K562 (cell line): ENCODE measurements around the gene ADIPOR2. TPM values are rescaled to one million over a fixed set of nuclear protein-coding genes. Genes with fewer than 3 reads are reported as not detected.

Experiments used
- ATAC-seq: fragments of 200-7000 bp; cut with Tn5 transposase; 3 replicates; pipeline ENCODE4 v1.9.1; 2020; ENCODE audit warnings: moderate library complexity
- BruUV-seq: library from RNA; stranded (reverse); fragments of 400-500 nt; replicated peaks from 2 replicates; lab custom pipeline; 2021; lab: Mats Ljungman, UMichigan
- CTCF ChIA-PET: fragments of 300-600 bp; formaldehyde crosslinking; extraction: SDS; loops from one replicate; lab custom pipeline; 2021; ENCODE audit warnings: low intra/inter-chr PET ratio; lab: Yijun Ruan, JAX
- POLR2A ChIA-PET: fragments of 300-600, 350-650 bp; sonication (Branson Sonifier 250); formaldehyde crosslinking; extraction: SDS; loops from one replicate; lab custom pipeline; 2021; ENCODE audit warnings: antibody characterized with exemption, inconsistent platforms; lab: Yijun Ruan, JAX
- DNase-seq, 4 experiments: peaks; one replicate each; pipeline versions ENCODE4 v3.0.0 to v3.0.0-alpha.2; 2011 to 2018; ENCODE audit warnings: low spot score in 3 of 4, mixed read lengths in 3 of 4; ENCODE audit errors: extremely low read depth in 1 of 4
- FAIRE-seq: peaks from 2 replicates; lab custom pipeline; 2011; peaks lifted over from hg19 to GRCh38; lab: Jason Lieb, UNC
- H2AFZ ChIP-seq: 2 replicates; pipeline ENCODE4 v1.6.0; 2011; ENCODE audit warnings: low read depth, low read length, control low read depth, inconsistent platforms
- H3K27ac ChIP-seq: fragments of 200-600 bp; 3 replicates; pipeline ENCODE4 v1.8.0; 2011; ENCODE audit warnings: low read depth, mild to moderate bottlenecking, control low read depth, inconsistent platforms, low read length, moderate library complexity, mixed read lengths; ENCODE audit errors: extremely low read depth
- H3K27me3 ChIP-seq, 2 experiments: fragments of 300-600 bp in 1 of 2; 2 replicates in 1 of 2; 3 replicates in 1 of 2; pipeline versions ENCODE4 v1.6.0 to v1.8.0; 2011; ENCODE audit warnings: inconsistent platforms in 2 of 2, low read length in 2 of 2, mild to moderate bottlenecking in 1 of 2, mixed read lengths in 1 of 2, moderate library complexity in 1 of 2; ENCODE audit not compliant: control insufficient read depth in 2 of 2, insufficient read depth in 2 of 2
- H3K36me3 ChIP-seq: fragments of 300-600 bp; 3 replicates; pipeline ENCODE4 v1.8.0; 2011; ENCODE audit warnings: mild to moderate bottlenecking, low read length, inconsistent platforms; ENCODE audit not compliant: control insufficient read depth, insufficient read depth
- H3K4me1 ChIP-seq, 2 experiments: fragments of 200-600 bp in 1 of 2; replicated peaks in 1 of 2; 2 replicates in 1 of 2; 3 replicates in 1 of 2; pipeline versions ENCODE4 v1.5.1 to v1.8.0; 2011; ENCODE audit warnings: inconsistent platforms in 2 of 2, low read length in 2 of 2, mild to moderate bottlenecking in 1 of 2, mixed read lengths in 1 of 2, moderate library complexity in 1 of 2; ENCODE audit not compliant: control insufficient read depth in 2 of 2, insufficient read depth in 2 of 2
- H3K4me2 ChIP-seq: 2 replicates; pipeline ENCODE4 v1.6.1; 2011; ENCODE audit warnings: low read length, control low read depth, inconsistent platforms, mixed read lengths; ENCODE audit not compliant: insufficient read depth
- H3K4me3 ChIP-seq: fragments of 200-600 bp; sonication (generic), shearing (Covaris generic); 2 replicates; pipeline ENCODE4 v1.5.1; 2016; ENCODE audit warnings: control low read depth, inconsistent platforms
- H3K79me2 ChIP-seq: fragments of 200-600 bp; 3 replicates; pipeline ENCODE4 v1.8.0; 2011; ENCODE audit warnings: low read length, inconsistent platforms; ENCODE audit not compliant: control insufficient read depth, insufficient read depth
- H3K9ac ChIP-seq, 2 experiments: 2 replicates each; pipeline versions ENCODE4 v1.6.0 to v1.6.1; 2011; ENCODE audit warnings: low read depth in 2 of 2, low read length in 2 of 2, control low read depth in 1 of 2, inconsistent platforms in 1 of 2, mild to moderate bottlenecking in 1 of 2, mixed read lengths in 1 of 2; ENCODE audit not compliant: insufficient read depth in 1 of 2
- H3K9me1 ChIP-seq: one replicate; pipeline ENCODE4 v1.6.0; 2011; ENCODE audit warnings: inconsistent platforms, mild to moderate bottlenecking, low read length, moderate library complexity; ENCODE audit not compliant: control insufficient read depth, insufficient read depth
- H3K9me3 ChIP-seq: replicated peaks from 2 replicates; pipeline ENCODE4 v1.5.1; 2011; ENCODE audit warnings: low read depth, low read length, inconsistent platforms; ENCODE audit not compliant: control insufficient read depth, insufficient read depth
- H4K20me1 ChIP-seq: replicated peaks from 2 replicates; pipeline ENCODE4 v1.6.1; 2011; ENCODE audit warnings: low read length, inconsistent platforms, mixed read lengths; ENCODE audit not compliant: control insufficient read depth, insufficient read depth
- EGR1 ChIP-seq: fragments of 450-650 bp; conservative IDR thresholded peaks from 2 replicates; pipeline ENCODE4 v1.6.1; 2017; ENCODE audit warnings: mild to moderate bottlenecking
- FOXJ3 ChIP-seq: sonication (generic); formaldehyde crosslinking; IDR thresholded peaks from 2 replicates; pipeline ENCODE4 v1.4.0; 2020; ENCODE audit warnings: mild to moderate bottlenecking, missing genetic modification reagents
- MAFF ChIP-seq: IDR thresholded peaks from 2 replicates; pipeline ENCODE4 v1.6.1; 2012; ENCODE audit warnings: low read length, improper control_type of control experiment
- MCM7 ChIP-seq, 2 experiments: fragments of 450-650 bp; IDR thresholded peaks; 2 replicates each; pipeline ENCODE4 v1.6.1; 2016 to 2018
- MEF2D ChIP-seq: conservative IDR thresholded peaks from 2 replicates; pipeline ENCODE4 v1.6.1; 2016; ENCODE audit warnings: low read depth, missing genetic modification characterization, missing compliant biosample characterization
- MYBL2 ChIP-seq, 2 experiments: fragments of 450-650 bp in 1 of 2; sonication (generic) in 1 of 2; formaldehyde crosslinking in 1 of 2; IDR thresholded peaks; 2 replicates each; pipeline versions ENCODE4 v1.6.1 to v1.8.1; 2017 to 2022; ENCODE audit warnings: borderline replicate concordance in 1 of 2, inconsistent platforms in 1 of 2, low read depth in 1 of 2, mild to moderate bottlenecking in 1 of 2, missing genetic modification reagents in 1 of 2, moderate library complexity in 1 of 2
- NFRKB ChIP-seq: fragments of 450-650 bp; IDR thresholded peaks from 2 replicates; pipeline ENCODE4 v1.6.1; 2016; ENCODE audit warnings: low read depth
- SAFB ChIP-seq: fragments of 200-400 bp; formaldehyde crosslinking; IDR thresholded peaks from 2 replicates; pipeline ENCODE4 v1.6.1; 2017; ENCODE audit warnings: low read depth, low read length, borderline replicate concordance
- ZMIZ1 ChIP-seq, 2 experiments: fragments of 150-350 bp in 1 of 2; IDR thresholded peaks; 2 replicates each; pipeline ENCODE4 v1.6.1; 2012 to 2016; ENCODE audit warnings: low read depth in 2 of 2, low read length in 2 of 2, mild to moderate bottlenecking in 1 of 2, moderate library complexity in 1 of 2
- ZNF253 ChIP-seq: fragments of 250-450 bp; sonication (Bioruptor Pico); conservative IDR thresholded peaks from 2 replicates; pipeline ENCODE4 v1.6.1; 2021; ENCODE audit warnings: mild to moderate bottlenecking
- ZNF3 ChIP-seq: fragments of 250-450 bp; sonication (Bioruptor Pico); IDR thresholded peaks from 2 replicates; pipeline ENCODE4 v1.5.0; 2021; ENCODE audit warnings: mild to moderate bottlenecking, moderate library complexity
- WGBS: fragments of 100-300 bp; shearing (Covaris generic); methylation state at CpG from one replicate; pipeline ENCODE4 v1.1.6; 2016; ENCODE audit warnings: low coverage, mixed read lengths; ENCODE audit not compliant: insufficient coverage; ENCODE audit errors: missing lambda C conversion rate; 5-methylcytosine and 5-hydroxymethylcytosine counted together
- in situ Hi-C: fragments of 300-500 bp; cut with MboI; formaldehyde crosslinking; loops from 4 replicates; pipeline ENCODE4 v1.15.0; 2018; ENCODE audit warnings: inconsistent platforms, mixed read lengths
- intact Hi-C: fragments of 100-400 bp; cut with micrococcal nuclease; formaldehyde crosslinking; loops from 2 replicates; pipeline ENCODE4 v1.14.2; 2022
- polyA plus RNA-seq, 8 experiments: library from polyadenylated mRNA; depleted of rRNA in 4 of 8; stranded (reverse) in 5 of 8; unstranded in 3 of 8; fragments of >200 nt; fragmentation: Nextera tagmentation in 2 of 8; fragmentation: Illumina TruSeq in 1 of 8; extraction: Ambion mirVana in 2 of 8; extraction: Trizol in 1 of 8; gene quantifications; 2 replicates each; pipeline versions ENCODE4 v1.2.1 to v1.2.3, GENCODE V29; 2011 to 2014; ENCODE audit warnings: inconsistent platforms in 1 of 8, missing spikeins in 1 of 8
- total RNA-seq, 7 experiments: library from RNA; depleted of rRNA in 6 of 7; stranded (reverse); fragments of >200 nt in 6 of 7; fragmentation: Illumina TruSeq in 2 of 7; extraction: Trizol in 2 of 7; gene quantifications; 2 replicates each; pipeline versions ENCODE4 v1.2.1 to v1.2.3, GENCODE V29; 2011 to 2021; ENCODE audit warnings: low replicate concordance in 1 of 7

ADIPOR2 gene
- total and polyA plus RNA-seq, 9 of the 15 experiments (the other 6 are each of a cell fraction or from before 2014, with no cell fraction given): 10.9 to 63.5 (median 46.0) TPM

GRCh38 chr12:1807087-1807860, 116.4 kb downstream of the ADIPOR2 start:
- H3K9me1 ChIP-seq: no peaks in the 10 kb centered on the region
- H3K36me3 ChIP-seq: no peaks in the 10 kb centered on the region
- H3K4me1 ChIP-seq: peaks cover 23 to 37% of the 10 kb centered on the region in 2 experiments
- intact Hi-C loops (no loop called here), in situ Hi-C loops (no loop called here)
- WGBS: 61% methylated on average over 14 of the region's 15 CpGs
- no peak for FAIRE-seq
- no peak for DNase-seq
- no peak overlapping the region for H3K4me3 ChIP-seq
- TF ChIP-seq ZMIZ1 (IDR thresholded peaks at IDR 0.05; ENCODE audit: low read depth in 2 of 2, low read length in 2 of 2) (no peak), EGR1 (no peak), ZNF3 (CRISPR knock-in tag) (no peak), MCM7 (IDR thresholded peaks at IDR 0.05) (no peak), NFRKB (no peak), MYBL2 (IDR thresholded peaks at IDR 0.05; ENCODE audit: low read depth) (no peak), MYBL2 (CRISPR knock-in tag; IDR thresholded peaks at IDR 0.05; ENCODE audit: borderline replicate concordance) (no peak), MEF2D (no peak), FOXJ3 (CRISPR knock-in tag) (no peak), MAFF (no peak), SAFB (no peak), ZNF253 (CRISPR knock-in tag) (no peak)
- ChIA-PET POLR2A (no interaction called here), CTCF (no interaction called here)
- BruUV-seq: no TSS peak
- no peaks in the 10 kb centered on the region for H3K9me3 ChIP-seq
- no peaks in the 10 kb centered on the region for H4K20me1 ChIP-seq
- no peaks in the 10 kb centered on the region for H3K27me3 ChIP-seq
- no peak overlapping the region for H3K4me2 ChIP-seq
- no peak for ATAC-seq
- H3K27ac ChIP-seq: no peak overlapping the region
- no peak overlapping the region for H2AFZ ChIP-seq
- no peaks in the 10 kb centered on the region for H3K79me2 ChIP-seq
- no peak overlapping the region; a peak in 1 of 4 replicates for H3K9ac ChIP-seq
